ENCODE data around the gene SPATS2.
"Not testable (repeated sequence)": the region's sequence is repeated elsewhere in the genome, so short reads cannot be mapped to it uniquely, and the experiment has no call there.

The SPATS2 gene

GRCh38 chr12:49357103-49357678, 10.1 kb upstream of the SPATS2 start:
- DNase-seq = no peak

GRCh38 chr12:49358483-49359141, 8.7 kb upstream of the SPATS2 start:
- DNase-seq = peak; percentile 59

- DNase-seq = no peak
Observed at GRCh38 chr12:49359671-49360070, 7.6 kb upstream of the SPATS2 start.

- DNase-seq = no peak
Observed at GRCh38 chr12:49362077-49362476, 5.2 kb upstream of the SPATS2 start.

GRCh38 chr12:49364989-49365388, 2.3 kb upstream of the SPATS2 start:
- no peak for DNase-seq

- DNase-seq = no peak
Observed at GRCh38 chr12:49365542-49365941, 1.7 kb upstream of the SPATS2 start.

- DNase-seq = peak; percentile 29
Observed at GRCh38 chr12:49366096-49366651, 1.1 kb upstream of the SPATS2 start.

GRCh38 chr12:49366652-49367380, 446 bp upstream of the SPATS2 start:
- peak; percentile 95 for DNase-seq

GRCh38 chr12:49368240-49368600, 958 bp downstream of the SPATS2 start:
- DNase-seq = no peak

GRCh38 chr12:49369411-49370145, 2.3 kb downstream of the SPATS2 start:
- DNase-seq = peak; percentile 53

GRCh38 chr12:49370539-49370938, 3.3 kb downstream of the SPATS2 start:
- no peak for DNase-seq

GRCh38 chr12:49375406-49375805, 8.1 kb downstream of the SPATS2 start:
- DNase-seq = no peak

GRCh38 chr12:49377386-49377785, 10.1 kb downstream of the SPATS2 start:
- DNase-seq = no peak

GRCh38 chr12:49380184-49380583, 12.9 kb downstream of the SPATS2 start:
- DNase-seq = not testable (repeated sequence)

- peak; percentile 73 for DNase-seq
Observed at GRCh38 chr12:49388682-49389386, 21.6 kb downstream of the SPATS2 start.

GRCh38 chr12:49389387-49389703, 22.1 kb downstream of the SPATS2 start:
- DNase-seq = no peak

- DNase-seq = no peak
Observed at GRCh38 chr12:49397000-49397399, 29.7 kb downstream of the SPATS2 start.

- DNase-seq = no peak
Observed at GRCh38 chr12:49400304-49400703, 33.0 kb downstream of the SPATS2 start.

GRCh38 chr12:49403971-49404450, 36.7 kb downstream of the SPATS2 start:
- no peak for DNase-seq

GRCh38 chr12:49404956-49405355, 37.7 kb downstream of the SPATS2 start:
- no peak for DNase-seq

- no peak for DNase-seq
Observed at GRCh38 chr12:49410818-49411217, 43.6 kb downstream of the SPATS2 start.

- DNase-seq = no peak
Observed at GRCh38 chr12:49413010-49413409, 45.7 kb downstream of the SPATS2 start.

GRCh38 chr12:49413796-49414195, 46.5 kb downstream of the SPATS2 start:
- no peak for DNase-seq
